Calu3 (cell line): ENCODE data around the gene SPATA12. TPM values are rescaled to one million over a fixed set of nuclear protein-coding genes. Genes with fewer than 3 reads are reported as not detected.

Experiments
- BruUV-seq: library from RNA; stranded (reverse); fragments of 400-500 nt; replicated peaks from 2 replicates; lab custom pipeline; 2021; lab: Mats Ljungman, UMichigan
- CTCF ChIA-PET: fragments of 300-600 bp; sonication (Branson Sonifier 250); formaldehyde crosslinking; loops from one replicate; lab custom pipeline; 2022; ENCODE audit warnings: antibody characterized with exemption; lab: Charles Lee
- DNase-seq: peaks from one replicate; pipeline ENCODE4 v3.0.0; 2022
- H3K27ac Mint-ChIP-seq: one replicate; pipeline ENCODE4 v1.8.0; 2022; ENCODE audit warnings: mixed read lengths; ENCODE audit not compliant: unreplicated experiment
- H3K27me3 Mint-ChIP-seq: one replicate; pipeline ENCODE4 v1.8.0; 2022; ENCODE audit warnings: mixed read lengths; ENCODE audit not compliant: unreplicated experiment
- H3K36me3 Mint-ChIP-seq: one replicate; pipeline ENCODE4 v1.8.0; 2022; ENCODE audit warnings: mild to moderate bottlenecking, moderate library complexity, mixed read lengths; ENCODE audit not compliant: insufficient read depth, unreplicated experiment
- H3K4me1 Mint-ChIP-seq: one replicate; pipeline ENCODE4 v1.8.0; 2022; ENCODE audit warnings: mild to moderate bottlenecking, low read depth, mixed read lengths; ENCODE audit not compliant: unreplicated experiment
- H3K4me3 Mint-ChIP-seq: one replicate; pipeline ENCODE4 v1.8.0; 2022; ENCODE audit warnings: mild to moderate bottlenecking, low read depth, moderate library complexity, mixed read lengths; ENCODE audit not compliant: unreplicated experiment
- H3K9me3 Mint-ChIP-seq: one replicate; pipeline ENCODE4 v1.8.0; 2022; ENCODE audit warnings: low read depth, mixed read lengths; ENCODE audit not compliant: unreplicated experiment
- CTCF ChIP-seq: fragments of 200-600 bp; IDR thresholded peaks from one replicate; pipeline ENCODE4 v1.8.0; 2022; ENCODE audit warnings: antibody characterized with exemption; ENCODE audit not compliant: unreplicated experiment
- intact Hi-C: fragments of 100-400 bp; cut with micrococcal nuclease; formaldehyde crosslinking; loops from one replicate; pipeline ENCODE4 v1.10.0; 2022; ENCODE audit not compliant: unreplicated experiment
- total RNA-seq: library from RNA; stranded (reverse); gene quantifications from 2 replicates; pipeline ENCODE4 v1.2.3, GENCODE V29; 2022

Gene SPATA12
- total RNA-seq, 1 experiment from 2014 or later, result 0.47 TPM

GRCh38 chr3:57118254-57118653 is 57.8 kb downstream of the SPATA12 start:
- Mint-ChIP-seq H3K27me3 (peaks cover 26% of the 10 kb centered on the region), H3K36me3 (no peaks in the 10 kb centered on the region), H3K27ac (no peak overlapping the region), H3K4me1 (no peaks in the 10 kb centered on the region), H3K4me3 (no peak overlapping the region), H3K9me3 (no peaks in the 10 kb centered on the region)
- no peak for TF ChIP-seq CTCF
- CTCF ChIA-PET, result interaction anchor here (1.1 kb wide), 1 partner anchor 8 kb away, joined by 3 read pairs; no protein-coding TSS in a partner anchor
- BruUV-seq, result no TSS peak
- DNase-seq, result no peak
- intact Hi-C loops, result no loop called here

- Mint-ChIP-seq H3K27me3 (peaks cover 33% of the 10 kb centered on the region), H3K36me3 (no peaks in the 10 kb centered on the region), H3K27ac (no peak overlapping the region), H3K4me3 (no peak overlapping the region), H3K9me3 (no peaks in the 10 kb centered on the region), H3K4me1 (no peaks in the 10 kb centered on the region)
- TF ChIP-seq CTCF, result no peak
- CTCF ChIA-PET, result no interaction called here
- intact Hi-C loops, result no loop called here
- no peak for DNase-seq
- BruUV-seq, result no TSS peak
Observed at GRCh38 chr3:57120040-57120439, 59.6 kb downstream of the SPATA12 start.

- H3K4me1 Mint-ChIP-seq, result no peaks in the 10 kb centered on the region
- H3K27ac Mint-ChIP-seq, result no peak overlapping the region
- CTCF ChIA-PET, result no interaction called here
- H3K9me3 Mint-ChIP-seq, result no peaks in the 10 kb centered on the region
- BruUV-seq, result no TSS peak
- no peaks in the 10 kb centered on the region for H3K36me3 Mint-ChIP-seq
- intact Hi-C loops, result no loop called here
- no peak for DNase-seq
- TF ChIP-seq CTCF, result no peak
- H3K4me3 Mint-ChIP-seq, result no peak overlapping the region
- H3K27me3 Mint-ChIP-seq, result peaks cover 33% of the 10 kb centered on the region
Observed at GRCh38 chr3:57120451-57121174, 60.1 kb downstream of the SPATA12 start.

Other genes with a start within 250 kb of the SPATA12 start
- 2.0 and 2.2 TPM in 2 replicates for gene IL17RD, start 104.7 kb downstream of the SPATA12 start, total RNA-seq
- 0.78 and 0.91 TPM in 2 replicates for gene HESX1, start 139.3 kb downstream of the SPATA12 start, total RNA-seq
- 26.1 and 31.9 TPM in 2 replicates for gene APPL1, start 167.1 kb downstream of the SPATA12 start, total RNA-seq
- 0.12 and 0.40 TPM in 2 replicates for gene ASB14, start 232.0 kb downstream of the SPATA12 start, total RNA-seq